GM21737 (cell line): ENCODE data around the gene NEK4.
"Not testable (repeated sequence)": the region's sequence is repeated elsewhere in the genome, so short reads cannot be mapped to it uniquely, and the experiment has no call there.

ENCODE experiments used
- ATAC-seq: cut with Tn5 transposase; IDR thresholded peaks from one replicate; pipeline ENCODE4 v1.9.1; 2021; ENCODE audit warnings: mild to moderate bottlenecking, moderate library complexity; ENCODE audit not compliant: unreplicated experiment

The NEK4 gene

DNA sequence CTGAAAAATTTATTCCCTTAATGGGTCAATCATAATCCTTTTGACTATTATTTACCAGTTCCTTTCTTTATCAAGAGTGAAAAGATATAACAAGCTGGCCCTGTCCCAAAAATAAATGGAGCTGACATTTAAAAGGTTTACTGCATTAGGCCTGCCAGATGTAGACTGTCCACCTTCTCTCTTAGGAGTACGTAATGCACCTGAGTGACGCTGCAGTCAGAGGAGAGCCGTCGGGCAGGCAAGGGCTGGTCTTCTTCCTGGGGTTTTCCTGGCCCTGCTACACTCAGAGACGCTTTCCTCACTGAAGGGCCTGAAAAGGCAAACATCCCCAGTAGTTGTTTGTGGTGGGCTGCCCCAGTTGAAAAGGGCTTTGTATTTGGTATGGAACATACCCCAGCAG, 27.6 kb downstream of the NEK4 start:
- no peak for ATAC-seq

- ATAC-seq, result no peak
These were observed 28.2 kb downstream of the NEK4 start for GRCh38 chr3:52742418-52743041.

DNA sequence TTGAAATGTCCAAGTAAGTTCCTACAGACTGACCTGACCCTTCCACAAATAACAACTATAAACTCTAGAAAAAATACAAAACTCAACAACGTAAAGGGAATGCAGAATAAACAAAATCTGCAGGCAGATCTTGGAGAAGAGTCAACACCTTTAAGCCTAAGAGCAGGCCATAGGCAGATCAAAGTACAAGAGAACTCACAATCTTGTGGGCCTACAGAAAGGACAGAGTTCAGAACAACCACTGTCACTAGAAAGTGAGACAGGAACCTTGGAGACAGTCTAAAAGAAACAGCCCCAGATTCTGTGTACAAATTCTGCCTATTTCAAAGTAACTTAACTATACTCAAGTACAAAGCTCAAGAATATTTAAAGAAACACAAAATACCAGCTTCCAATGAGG, 31.0 kb downstream of the NEK4 start:
- no peak for ATAC-seq

DNA sequence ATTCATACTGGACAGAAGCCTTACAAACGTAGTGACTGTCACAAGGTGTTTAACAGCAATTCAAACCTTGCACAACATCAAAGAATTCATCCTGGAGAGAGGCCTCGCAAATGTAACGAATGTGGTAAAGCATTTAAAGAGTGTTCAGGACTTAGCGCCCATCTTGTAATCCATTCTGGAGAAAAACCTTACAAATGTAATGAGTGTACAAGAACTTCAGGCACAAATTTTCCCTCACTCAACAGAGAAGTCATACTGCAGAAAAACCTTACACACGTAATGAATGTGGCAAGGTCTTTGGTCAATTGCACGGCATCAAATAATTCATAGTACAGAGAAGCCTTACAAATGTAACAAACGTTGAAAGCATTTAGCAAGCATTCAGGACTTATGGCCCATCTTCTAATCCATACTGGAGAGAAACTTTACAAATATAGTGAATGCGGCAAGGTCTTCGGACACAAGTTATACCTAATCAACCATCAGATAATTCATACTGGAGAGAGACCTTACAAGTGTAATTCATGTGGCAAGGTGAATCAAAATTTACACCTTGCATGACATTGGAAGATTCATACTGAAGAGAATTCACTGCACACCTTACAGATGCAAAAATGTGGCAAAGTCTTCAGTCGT, 37.4 kb downstream of the NEK4 start:
- ATAC-seq, result no peak

GRCh38 chr3:52731590-52731989, 39.1 kb downstream of the NEK4 start:
- no peak for ATAC-seq

DNA sequence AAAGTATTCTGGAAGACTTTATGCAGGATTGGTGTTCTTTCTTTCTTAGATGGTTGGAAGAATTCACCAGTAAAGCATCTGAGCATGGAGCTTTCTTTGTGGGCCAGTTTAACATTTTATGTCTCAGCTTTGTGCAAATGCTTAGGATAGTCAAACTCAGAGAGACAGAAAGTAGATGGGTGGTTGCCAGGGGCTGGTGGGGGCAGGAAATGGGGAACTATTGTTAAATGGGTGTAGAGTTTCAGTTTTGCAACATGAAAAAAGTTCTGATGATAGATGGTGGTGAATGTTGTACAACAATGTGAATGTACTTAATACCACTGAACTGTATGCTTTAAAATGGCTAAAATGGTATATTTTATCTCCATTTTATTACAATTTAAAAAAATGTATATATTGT, 40.1 kb downstream of the NEK4 start:
- no peak for ATAC-seq

DNA sequence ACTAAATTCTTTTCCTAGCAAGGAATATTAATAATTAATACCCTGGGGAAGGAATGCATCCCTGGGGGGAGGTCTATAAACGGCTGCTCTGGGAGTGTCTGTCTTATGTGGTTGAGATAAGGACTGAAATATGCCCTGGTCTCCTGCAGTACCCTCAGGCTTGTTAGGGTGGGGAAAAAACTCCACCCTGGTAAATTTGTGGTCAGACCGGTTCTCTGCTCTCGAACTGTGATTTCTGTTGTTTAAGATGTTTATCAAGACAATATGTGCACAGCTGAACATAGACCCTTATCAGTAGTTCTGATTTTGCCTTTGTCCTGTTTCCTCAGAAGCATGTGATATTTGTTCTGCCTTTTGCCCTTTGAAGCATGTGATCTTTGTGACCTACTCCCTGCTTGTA, 42.0 kb downstream of the NEK4 start:
- ATAC-seq, result not testable (repeated sequence)

- ATAC-seq, result no peak
These were observed 46.2 kb downstream of the NEK4 start for GRCh38 chr3:52724511-52724910.

GRCh38 chr3:52723935-52724334, 46.8 kb downstream of the NEK4 start:
- ATAC-seq, result no peak

DNA sequence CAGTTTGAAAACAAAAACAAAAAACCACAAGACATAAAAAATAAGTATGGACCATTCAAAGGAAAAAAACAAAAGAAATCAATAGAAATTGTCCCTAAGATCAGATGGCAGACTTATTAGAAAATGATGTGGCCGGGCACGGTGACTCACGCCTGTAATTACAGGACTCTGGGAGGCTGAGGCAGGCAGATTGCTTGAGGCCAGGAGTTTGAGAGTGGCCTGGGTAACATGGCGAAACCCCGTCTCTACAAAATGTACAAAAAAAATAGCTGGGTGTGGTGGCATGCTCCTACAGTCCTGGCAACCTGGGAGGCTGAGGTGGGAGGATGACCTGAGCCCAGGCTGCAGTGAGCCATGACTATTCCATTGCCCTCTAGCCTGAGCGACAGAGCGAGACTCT, 48.2 kb downstream of the NEK4 start:
- ATAC-seq, result no peak

DNA sequence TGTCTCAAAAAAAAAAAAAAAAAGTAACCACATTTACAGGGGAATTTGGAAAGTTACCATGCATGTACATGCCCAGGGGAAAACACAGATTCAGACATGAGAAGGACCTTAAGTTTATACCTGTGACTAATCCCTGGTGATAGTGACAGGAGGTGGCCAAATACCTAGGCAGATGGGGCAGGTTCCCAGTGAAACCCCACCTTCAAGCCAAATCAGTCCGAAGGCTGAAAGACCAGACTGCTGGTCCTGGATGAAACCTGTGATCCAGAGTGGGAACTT, 49.1 kb downstream of the NEK4 start:
- no peak for ATAC-seq

GRCh38 chr3:52721002-52721729, 49.6 kb downstream of the NEK4 start:
- peak; percentile 65 for ATAC-seq

- ATAC-seq, result no peak
These were observed 51.1 kb downstream of the NEK4 start for GRCh38 chr3:52719618-52720017.

DNA sequence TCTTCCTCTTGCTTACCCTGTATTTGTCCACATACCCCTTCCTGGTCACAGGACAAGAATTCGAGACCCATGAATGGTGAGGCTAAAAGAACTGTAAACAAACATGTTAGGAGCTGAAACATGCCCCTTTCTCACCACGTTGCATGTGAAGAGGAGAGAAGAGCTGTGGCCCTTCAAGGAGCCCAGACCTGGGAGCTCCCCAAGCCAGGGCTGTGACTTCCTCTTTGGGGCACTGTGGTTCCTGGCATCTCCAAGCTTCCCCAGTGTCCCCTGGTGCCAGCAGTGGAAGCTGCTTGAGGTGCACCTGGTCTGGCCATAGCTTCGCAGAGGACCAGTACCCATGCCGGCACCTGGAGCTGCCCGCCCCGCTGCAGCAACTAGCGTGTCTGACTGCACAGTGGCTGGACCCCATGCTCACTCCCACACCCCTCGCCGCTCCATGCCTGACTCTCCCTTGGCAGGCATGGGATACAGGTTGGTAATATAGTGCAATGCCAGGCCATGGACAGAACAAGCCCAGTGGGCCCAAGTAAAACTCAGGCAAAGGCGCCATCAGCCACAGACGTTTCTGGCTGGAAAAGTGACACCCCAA, 54.9 kb downstream of the NEK4 start:
- no peak for ATAC-seq

- ATAC-seq, result no peak
These were observed 56.1 kb downstream of the NEK4 start for GRCh38 chr3:52714335-52715302.

- ATAC-seq, result no peak
These were observed 58.2 kb downstream of the NEK4 start for GRCh38 chr3:52712291-52713212.

GRCh38 chr3:52710512-52710911, 60.2 kb downstream of the NEK4 start:
- no peak for ATAC-seq

GRCh38 chr3:52707585-52707984, 63.2 kb downstream of the NEK4 start:
- no peak for ATAC-seq

DNA sequence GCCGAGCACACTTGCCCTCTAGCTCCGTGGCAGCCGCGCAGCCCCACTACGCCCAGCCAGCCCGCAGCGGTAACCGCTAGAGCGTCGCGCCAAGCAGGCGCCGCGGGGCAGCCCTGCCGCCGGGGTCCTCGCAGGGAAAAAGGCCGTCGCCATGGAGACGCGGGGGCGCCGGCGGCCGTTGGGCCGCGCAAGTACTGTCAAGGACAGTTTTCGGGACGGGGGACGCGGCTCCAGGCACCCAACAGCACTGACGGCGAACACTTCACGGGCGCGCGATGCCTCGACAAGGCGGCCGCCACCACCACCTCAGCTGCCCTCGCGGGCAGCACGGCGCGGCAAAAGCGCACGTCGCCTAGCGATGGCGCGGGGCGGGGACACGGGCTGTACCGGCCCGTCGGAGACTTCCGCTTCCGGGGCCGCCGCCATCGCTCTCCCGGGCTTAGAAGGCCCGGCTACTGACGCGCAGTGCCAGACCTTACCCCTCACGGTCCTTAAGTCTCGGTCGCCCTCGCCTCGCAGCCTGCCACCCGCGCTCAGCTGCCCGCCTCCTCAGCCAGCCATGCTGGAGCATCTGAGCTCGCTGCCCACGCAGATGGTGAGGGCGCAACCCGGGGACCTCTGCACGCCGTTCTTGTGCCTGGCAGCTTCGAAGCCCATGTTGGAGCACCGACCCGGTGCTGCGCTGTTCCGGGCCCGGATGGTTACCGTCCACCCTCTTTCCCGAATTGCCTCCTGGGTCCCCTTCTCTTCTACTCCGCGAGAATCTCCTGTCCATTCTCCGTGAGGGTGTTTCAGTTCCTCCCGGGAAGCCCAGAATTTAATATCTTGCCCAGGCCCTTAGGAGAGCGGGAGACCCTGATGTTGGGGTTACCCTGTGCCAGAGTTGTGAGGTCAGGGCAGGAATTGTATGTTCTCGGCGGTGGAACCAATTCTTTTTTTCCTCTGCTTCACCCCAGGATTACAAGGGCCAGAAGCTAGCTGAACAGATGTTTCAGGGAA, 64.8 kb downstream of the NEK4 start, which contains the start of the genes GLT8D1 and SPCS1:
Gene GLT8D1 (minus strand): TSS at position 104 of the 999 bp plus-strand sequence. CDS start 5,331 bp downstream, outside the sequence.
Gene SPCS1 (plus strand): TSS at position 419 of the 999 bp plus-strand sequence. CDS start 141 bp downstream, at position 560.
- ATAC-seq, result peak; percentile 79
